Measurements from ENCODE around the gene KRT80.

- no peak for TF ChIP-seq POLR2A (IDR thresholded peaks at IDR 0.05; ENCODE audit: low read depth, low read length)
- TF ChIP-seq TAF1 (IDR thresholded peaks at IDR 0.05; ENCODE audit: borderline replicate concordance, low read depth, low read length), result no peak
These were observed 9.1 kb upstream of the KRT80 start for GRCh38 chr12:52200781-52201450.

Data from GM12892 (cell line).